DMS53 treated with DMSO at 0.1 percent for 48 hours (cell line): ENCODE data around the gene CTTN.
"Not testable (repeated sequence)": the region's sequence is repeated elsewhere in the genome, so short reads cannot be mapped to it uniquely, and the experiment has no call there.

Experiments used
- DNase-seq: peaks from one replicate; lab custom pipeline; 2025; ENCODE audit not compliant: unreplicated experiment; lab: John Stamatoyannopoulos, UW

CTTN gene

DNA sequence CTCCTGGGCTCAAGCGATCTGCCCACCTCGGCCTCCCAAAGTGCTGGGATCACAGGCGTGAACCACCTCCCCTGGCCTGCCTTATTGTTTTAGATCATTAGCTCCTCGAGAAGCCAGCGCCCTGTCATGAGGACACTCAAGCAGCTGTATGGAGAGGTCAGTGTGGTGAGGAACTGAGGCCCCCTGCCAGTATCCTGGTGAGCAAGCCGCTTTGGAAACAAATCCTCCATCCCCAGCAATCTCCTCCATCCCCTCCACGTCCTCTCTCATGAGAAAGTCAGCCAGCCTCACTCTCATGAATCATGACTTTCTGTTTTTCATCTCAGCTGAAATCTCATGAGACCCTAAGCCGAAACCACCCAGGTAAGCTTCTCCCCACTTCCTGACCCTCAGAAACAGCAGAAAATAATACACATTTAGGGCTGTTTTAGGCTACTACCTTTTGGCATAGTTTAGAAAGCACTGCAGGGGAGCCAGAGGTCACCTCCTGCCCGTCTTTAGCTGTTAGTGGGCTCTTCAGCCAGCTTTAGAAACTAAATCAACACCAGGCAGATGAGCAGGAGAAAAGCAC, 56.0 kb downstream of the CTTN start:
- DNase-seq, result no peak

DNA sequence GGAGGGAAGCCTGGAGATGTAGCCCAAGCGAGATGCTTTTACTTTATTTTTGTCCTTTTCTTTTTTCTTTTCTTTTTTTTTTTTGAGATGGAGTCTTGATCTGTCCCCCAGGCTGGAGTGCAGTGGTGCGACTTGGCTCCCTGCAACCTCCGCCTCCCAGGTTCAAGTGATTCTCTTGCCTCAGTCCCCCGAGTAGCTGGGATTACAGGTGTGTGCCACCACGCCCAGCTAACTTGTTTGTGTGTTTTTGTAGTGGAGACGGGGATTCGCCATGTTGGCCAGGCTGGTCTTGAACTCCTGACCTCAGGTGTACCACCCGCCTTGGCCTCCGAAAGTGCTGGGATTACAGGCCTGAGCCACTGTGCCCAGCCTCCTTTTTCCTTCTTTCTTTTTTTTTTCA, 56.5 kb downstream of the CTTN start:
- DNase-seq, result not testable (repeated sequence)

DNA sequence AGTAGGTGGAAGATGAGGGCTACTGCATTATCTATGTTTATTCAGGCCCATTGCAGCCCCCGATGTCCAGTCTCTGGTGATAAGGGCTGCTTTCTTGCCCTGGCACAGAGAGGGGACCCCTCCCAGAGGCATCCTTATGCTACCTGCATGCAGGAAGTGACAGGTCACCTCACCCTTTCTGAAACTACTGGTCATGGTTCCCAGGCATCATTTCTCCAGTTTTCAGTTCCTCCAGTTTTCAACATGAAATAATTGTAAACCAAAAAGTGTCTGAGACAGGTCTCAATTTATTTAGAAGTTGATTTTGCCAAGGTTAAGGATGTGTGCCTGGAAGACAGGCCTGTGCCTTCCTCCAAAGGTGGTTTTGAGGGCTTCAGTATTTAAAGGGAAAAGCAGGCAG, 57.0 kb downstream of the CTTN start:
- no peak for DNase-seq

DNA sequence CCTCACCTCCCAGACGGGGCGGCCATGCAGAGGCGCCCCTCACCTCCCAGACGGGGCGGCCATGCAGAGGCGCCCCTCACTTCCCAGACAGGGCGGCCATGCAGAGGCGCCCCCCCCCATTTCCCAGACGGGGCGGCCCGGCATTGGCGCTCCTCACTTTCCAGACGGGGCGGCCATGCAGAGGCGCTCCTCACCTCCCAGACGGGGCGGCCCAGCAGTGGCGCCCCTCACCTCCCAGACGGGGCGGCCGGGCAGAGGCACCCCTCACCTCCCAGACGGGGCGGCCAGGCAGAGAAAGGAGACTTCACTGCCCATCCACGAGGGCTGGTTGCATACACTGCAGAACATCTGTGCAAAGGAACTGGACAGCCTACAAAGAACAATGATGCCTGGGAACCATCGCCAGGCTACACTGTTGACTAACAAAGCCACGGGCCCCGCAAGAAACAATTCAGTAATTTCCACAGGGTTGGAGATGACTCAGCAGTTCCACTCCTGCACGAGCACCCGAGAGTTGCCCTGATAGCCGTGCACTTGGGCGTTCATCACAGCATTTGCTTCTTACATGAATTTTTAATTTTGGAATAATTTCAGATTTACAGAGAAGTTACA, 58.7 kb downstream of the CTTN start:
- no peak for DNase-seq

DNA sequence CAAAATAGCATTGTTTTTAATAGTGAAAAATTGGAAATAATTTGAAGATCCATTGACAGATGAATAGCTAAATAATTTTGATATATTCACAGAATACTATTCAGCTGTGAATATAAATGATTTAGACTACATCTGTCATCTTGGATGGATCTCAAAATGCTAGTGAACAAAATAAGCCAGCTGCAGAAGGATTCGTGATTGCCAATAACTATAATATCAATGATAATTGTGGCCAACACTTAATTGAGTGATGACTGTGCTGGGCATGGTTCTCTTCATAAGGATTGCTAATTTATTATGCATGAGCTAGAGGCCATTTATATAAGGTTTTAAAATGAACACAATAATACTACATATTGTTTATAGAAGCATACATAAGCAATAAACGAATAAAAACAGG, 60.4 kb downstream of the CTTN start:
- no peak for DNase-seq

DNA sequence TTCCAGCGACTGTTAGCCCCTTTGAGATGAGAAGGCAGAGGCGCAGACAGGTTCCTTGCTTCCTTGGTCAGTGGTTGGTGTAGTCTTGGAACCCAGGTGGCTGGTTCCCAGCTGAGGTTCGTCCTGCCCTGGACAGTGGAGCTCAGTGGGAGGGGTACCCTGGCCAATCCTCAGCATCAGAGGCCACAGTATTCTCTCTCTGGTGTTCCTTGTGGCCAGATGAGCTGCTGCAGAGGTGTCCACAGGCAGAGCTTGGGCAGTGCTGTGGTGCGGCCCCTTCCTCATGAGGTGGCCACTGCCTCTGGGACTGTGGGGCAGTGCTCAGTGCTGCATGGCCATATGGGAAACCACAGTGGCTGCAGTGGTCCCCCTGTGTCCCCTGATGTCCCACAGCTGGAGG, 61.8 kb downstream of the CTTN start:
- DNase-seq, result no peak

DNA sequence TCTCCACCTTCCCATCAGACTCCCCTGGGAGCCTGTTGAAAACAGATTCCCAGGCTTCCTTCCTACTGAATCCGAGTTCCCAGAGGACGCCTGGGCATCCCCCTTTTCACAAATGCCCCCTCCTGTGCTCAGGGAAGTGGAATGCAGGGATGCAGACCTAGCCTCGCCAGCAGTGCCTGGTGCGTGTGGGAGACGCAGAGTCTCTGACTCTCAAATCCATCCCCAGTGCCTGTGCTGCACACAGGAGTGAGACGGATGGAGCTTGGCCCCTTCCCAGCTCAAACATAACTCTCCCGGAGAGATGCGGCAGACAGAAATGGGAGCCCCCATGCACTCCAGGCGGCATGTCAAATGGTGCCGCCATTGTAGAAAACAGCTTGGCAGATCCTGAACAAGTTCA, 62.6 kb downstream of the CTTN start:
- DNase-seq, result no peak

DNA sequence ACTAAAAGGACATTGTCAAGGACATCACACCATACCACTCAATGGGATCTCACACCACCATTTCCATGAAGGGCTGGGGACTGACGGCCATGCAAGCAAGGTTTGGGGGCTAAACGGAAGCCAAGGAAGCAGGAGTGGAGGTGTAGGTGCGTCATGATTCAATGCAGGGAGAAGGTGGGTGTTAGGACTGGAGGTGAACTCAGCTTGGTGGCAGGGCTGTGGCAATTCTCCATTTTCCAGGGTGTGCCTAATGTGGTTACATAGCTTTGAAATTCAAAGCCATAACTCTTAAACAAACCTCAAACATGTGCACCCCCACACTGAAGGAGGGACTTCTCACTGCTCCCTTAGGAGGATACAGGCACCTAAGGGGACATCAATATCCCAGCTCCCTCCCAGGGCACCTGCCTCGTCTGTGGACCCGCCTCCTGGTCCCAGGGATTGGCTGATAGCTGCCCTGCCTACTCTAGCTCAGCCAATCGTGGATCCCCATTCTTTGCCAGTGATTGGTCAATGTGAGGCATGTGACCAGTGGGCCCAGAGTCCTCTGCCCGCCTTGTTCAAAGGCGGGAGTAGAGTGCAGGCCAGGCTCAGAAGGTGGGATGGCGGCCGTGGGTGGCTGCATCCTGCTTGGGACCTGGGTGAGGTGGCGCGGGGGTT, 64.6 kb downstream of the CTTN start:
- DNase-seq, result no peak

DNA sequence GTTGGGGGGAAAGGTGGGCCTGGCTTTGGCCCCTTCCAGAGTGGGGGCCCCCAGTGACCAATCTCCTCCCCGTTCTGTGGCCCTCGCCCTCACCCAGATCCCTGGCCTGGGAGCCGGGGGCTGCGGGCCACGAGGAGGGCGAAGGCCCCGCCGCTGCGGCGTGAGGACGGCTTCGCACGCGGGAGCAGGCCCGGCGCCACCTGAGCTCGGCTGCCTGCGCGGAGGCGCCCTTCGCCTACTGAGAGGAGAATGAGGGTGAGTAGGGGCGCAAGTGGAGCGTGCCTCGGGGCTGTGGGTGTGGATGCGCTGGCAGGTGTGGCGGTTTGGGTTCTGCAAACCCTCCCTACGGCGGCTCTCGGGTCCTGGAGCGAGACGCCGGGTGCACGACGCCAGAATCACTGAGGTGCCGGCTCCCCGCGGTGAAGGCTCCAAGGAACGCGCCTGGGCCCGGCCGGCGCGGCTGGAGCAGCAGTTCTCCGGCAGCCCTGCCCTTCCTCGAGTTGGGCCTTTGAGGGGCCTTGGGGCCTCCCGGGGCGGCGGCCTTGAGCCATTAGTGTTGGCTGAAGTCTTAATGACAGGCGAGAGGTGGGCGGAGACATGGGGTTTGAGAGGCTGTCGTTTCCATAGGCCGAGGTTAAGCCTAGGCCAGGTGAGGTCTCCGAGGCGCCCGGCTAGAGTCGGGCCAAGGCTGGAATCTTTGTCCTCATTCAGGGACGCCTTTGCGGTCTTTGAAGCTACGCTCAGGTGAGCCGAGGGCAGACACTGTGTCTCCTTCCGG, 65.3 kb downstream of the CTTN start:
- DNase-seq, result no peak

DNA sequence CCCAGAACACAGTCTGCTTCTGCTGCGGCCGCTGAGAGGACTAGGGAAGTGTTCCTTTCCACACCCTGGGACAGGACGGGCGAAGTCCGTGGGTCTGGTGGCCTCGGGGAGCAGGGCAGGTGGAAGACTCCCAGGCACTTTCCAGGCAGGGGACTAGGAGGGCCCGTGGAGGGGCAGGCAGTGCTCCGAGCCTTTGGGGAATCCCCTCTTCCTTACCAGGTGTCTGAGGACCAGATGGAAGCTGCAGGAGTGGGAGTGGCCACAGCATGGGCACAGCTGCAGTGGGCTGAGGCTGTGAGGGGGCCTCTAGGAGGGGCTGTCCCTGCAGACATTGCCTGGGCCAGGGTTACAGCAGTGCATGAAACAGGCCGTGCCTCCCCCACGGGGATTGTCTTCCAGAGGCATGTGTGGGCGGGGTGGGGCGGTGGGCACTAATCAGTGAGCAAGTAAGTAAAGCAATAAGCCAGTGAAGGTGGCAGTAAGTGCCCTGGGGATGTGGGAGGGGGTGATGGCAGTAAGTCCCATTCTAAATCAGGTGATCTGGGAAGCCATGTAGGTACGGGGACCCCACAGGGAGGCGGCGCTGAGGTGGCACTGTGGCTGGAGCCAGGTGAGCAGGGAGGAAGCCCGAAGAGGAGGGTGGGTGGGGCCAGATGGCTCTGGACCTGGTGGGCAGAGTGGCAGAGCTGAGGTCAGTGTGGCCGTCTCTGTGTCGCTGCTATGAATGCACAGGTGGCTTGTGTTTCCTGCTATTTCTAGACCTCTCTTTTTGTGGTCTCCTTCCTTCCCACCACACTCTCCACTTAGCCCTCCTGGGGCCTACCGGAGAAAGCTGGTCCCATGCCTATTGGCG, 66.4 kb downstream of the CTTN start:
- DNase-seq, result no peak

DNA sequence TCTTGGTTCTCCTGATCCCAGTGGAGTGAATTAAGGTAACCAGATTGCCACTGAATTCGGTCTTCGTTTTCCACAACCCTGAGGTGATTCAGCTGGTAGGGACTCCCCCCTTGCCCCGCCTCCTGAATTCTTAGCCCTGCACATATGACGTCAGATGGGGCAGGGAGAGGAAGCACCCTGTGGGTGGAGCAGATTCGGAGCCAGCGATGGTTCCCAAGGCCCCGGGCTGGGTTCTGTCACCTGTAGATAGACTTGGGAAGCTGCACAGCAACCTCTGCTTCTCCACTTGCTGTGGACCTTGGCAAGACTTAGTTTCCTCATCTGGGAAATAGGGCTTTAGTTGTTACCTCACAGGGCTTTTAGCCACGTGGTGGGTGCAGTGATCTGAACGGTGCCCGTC, 67.8 kb downstream of the CTTN start:
- DNase-seq, result no peak

DNA sequence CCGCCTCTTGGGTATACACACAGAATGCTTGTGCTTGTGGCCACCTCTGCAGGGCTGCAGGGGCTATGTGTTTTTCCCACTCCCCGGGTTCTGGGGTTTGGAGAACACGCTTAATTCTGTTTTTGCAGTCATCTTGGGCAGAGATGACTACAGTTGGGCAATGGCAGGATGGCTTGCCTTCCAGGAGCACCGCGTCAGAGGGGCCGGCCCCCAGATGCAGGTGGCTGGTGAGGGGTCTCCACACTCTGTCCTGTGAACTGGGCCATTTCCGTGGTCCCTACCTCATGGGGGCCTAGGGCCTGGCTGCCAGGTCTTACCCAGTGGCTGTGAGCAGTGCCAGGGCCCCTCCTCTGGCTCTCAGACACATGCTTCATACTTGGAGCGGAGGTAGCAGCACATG, 68.3 kb downstream of the CTTN start:
- DNase-seq, result no peak

DNA sequence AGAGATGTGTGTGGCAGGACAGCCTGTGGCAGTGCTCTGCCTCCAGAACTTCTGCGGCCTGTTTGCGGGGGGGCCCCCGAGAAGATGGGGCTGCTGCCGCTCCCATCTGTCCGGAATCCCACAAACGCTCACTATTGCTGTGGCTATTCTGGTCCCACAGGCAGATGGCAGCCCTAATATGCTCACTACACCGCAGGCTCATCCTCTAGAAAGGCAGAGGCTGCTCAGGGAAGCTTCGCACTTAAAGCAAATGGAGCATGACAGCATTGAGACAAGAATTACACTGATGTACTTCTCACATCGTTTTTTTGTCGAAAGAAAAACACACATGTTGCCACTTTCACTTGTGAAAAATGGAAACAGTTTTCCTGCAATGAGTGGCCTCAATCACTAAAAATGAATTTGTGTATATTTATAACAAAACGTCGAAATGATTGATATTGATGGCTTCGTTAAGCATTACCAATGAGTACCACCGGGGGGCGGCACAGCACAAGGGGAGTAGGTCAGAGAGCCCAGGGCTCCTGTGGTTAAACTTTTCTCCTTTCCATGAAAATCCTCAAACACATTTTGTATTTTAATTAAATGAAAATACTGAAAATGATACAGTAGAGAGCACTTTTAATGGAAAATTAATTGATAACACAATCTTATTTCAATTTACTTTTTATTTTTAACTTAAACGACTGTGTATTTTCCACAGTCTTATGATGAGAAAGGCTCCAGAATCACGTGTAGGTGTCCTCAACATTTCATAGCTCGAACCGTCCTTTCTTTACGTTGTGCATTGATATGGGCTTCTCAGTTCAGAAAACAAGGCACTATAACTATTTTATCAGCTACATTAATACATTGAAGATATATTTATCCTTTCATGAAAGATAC, 69.1 kb downstream of the CTTN start:
- DNase-seq, result peak; percentile 58

DNA sequence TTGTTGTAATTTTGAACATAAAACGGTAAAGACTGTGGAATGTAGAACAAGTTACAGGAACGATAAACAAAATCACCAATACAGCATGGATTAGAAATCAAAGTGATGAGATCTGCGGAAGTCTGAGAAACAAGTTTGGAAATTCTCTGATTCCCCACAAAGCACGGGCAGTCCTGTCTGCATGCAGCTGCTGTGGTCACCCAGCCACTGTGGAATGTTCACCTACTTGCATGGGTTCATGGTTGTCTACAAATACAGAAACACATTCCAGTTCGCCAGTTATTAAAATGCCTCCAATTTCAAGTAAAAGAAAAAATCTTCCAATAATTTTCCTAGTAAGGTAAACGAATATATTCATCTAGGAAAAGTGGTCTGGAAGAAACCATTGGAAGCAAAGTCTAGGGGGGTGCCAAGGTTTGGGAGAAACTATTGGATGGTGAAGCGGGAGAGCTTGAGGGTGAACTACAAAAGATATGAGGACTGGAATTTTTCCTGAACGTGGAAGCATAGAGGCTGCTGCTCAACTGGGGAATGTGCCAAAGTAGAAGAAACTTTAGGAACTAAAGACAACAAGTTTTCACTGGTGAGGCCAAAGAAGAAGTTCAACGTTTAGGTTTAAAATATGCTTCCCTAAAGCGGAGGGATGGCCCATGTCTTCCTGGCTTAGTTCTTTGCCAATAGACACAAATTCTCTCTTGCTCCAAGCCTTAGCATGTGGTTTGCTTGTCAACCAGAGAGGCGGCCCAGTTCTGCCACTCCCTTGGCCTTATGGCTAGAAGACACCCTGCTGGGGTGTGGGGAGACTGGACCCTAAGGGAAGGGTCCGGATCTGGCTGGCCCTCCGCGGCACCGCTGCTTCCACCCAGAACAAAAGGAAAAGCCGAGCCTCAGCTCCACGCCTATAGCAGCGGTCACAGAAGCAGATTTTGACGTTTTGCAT, 70.2 kb downstream of the CTTN start:
- DNase-seq, result no peak

DNA sequence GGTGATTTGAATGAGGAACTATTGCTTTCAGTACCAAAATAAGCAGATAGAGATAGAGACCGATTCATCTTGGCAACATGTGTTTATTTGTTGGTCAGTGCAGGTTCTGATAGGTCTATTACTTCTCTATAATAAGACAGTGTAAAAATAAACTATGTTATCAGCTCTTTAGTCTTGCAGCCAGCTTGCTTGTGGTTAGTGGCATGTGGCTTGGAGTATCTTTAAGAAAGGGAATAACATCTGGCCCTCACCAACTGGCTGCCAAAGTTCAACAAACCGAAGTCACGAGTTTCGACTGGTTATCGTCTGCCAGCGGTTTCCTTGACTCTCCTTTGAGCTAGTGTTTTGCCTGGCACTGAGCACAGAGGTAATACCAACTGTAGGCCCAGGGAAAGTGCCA, 71.8 kb downstream of the CTTN start:
- DNase-seq, result no peak

DNA sequence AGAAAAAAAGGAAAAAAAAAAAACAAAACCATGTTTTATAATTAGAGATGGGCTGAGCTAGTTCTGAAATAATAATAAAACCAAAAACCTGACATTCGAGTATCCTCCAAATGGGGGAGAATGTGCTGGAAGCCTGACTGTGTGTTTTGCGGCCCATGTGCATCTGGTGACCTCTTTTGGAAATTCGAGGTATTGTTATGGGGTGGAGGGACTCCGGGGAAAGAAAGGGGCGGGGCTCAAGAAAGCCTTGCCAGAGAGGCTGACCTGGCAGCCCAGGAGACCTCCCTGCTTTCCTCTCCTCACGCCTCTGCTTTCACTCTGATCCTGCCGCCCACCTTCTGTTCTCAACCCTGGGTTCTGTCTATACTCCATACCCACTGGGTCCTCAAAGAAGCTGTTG, 72.9 kb downstream of the CTTN start:
- no peak for DNase-seq

DNA sequence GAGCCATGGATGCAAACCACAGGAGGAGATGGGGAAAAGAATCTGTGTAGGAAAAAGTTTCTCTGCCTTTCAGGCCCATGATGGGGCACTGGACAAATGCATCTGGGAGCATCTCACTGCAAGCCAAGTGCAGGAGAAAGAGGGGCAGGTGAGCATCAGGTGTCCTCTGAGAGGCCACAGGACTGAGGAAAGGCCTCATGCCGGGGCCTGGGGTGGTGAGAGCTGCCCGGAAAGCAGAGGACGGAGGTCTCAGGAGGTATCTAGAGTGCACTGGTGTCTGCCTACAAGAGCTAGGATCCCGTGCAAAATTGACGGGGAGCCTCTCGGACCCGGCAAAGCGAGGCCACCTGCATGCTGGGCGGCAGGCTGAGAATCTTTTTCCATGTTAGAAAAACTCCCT, 73.9 kb downstream of the CTTN start:
- no peak for DNase-seq

DNA sequence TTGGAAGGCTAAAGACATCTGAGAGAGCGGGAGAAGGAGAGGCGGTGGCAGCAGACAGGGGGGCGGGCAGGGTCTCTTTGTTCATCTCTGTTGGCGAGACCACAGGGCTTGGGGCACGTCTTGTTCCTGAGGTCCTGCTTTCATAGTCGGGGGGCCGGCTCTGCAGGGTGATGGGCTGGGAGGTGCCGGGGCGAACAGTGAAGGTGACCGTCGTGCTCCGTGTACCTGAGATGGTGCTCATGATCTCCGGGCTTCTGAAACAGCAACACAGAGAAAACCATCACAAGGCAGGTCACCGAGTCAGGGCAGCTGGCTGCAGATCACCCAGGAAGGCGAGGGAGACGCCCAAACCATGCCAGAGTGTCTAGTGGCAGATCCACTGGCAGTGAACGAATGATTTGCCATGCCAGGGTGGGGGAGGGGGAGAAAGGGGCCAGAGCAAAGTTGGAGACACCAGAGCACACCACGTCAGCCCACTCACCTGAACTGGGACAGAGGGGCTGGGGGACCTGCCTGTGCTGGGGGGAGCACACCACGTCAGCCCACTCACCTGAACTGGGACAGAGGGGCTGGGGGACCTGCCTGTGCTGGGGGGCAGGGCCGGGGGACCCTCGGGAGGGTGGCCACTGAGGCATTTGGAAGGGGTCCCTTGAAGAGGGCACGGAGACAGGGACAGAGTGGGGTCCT, 75.0 kb downstream of the CTTN start:
- DNase-seq, result no peak
